GM13976 (cell line): ENCODE results near the gene MORC3.
"Not testable (repeated sequence)": the region's sequence is repeated elsewhere in the genome, so short reads cannot be mapped to it uniquely, and the experiment has no call there.

ENCODE experiments used
- DNase-seq: peaks from one replicate; pipeline ENCODE4 v3.0.0; 2012; ENCODE audit warnings: low spot score
- in situ Hi-C: fragments of 300-500 bp; cut with MboI; formaldehyde crosslinking; loops from one replicate; pipeline ENCODE4 v1.12.0; 2022; ENCODE audit warnings: low sequenced_read_pairs, mixed read lengths, inconsistent platforms; ENCODE audit not compliant: unreplicated experiment
- TF ChIP-seq, protein P1 (sequence below): IDR thresholded peaks from 2 replicates; pipeline ENCODE4 v1.5.1; 2012; ENCODE audit warnings: borderline replicate concordance, mild to moderate bottlenecking; ENCODE audit not compliant: insufficient read depth; ENCODE audit errors: extremely low read depth, missing control alignments, control extremely low read depth

MORC3 gene

DNA sequence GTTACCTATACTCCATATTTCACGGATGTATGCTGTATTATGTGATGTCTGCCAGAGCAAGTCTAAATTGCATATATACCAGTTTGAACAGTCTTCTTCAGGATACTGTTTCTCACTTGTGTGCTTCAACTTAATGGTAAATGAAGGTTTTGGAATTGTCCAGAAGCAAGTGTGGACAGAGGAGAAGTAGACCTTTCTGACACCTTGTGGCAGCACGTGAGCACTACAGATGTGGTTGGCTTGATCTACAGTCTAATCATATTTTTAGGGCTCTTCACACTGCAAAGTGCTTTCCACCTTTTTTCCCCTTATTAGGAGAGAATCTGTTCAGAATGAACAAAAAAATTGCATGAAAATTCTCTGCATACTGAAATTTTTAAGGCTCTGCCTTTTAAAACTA, 10.9 kb downstream of the MORC3 start:
- DNase-seq, result peak; percentile 65
- in situ Hi-C loops, result loop anchor here (5.0 kb wide), 1 partner anchor 184 kb away; no protein-coding TSS in a partner anchor
- TF ChIP-seq, protein P1, sequence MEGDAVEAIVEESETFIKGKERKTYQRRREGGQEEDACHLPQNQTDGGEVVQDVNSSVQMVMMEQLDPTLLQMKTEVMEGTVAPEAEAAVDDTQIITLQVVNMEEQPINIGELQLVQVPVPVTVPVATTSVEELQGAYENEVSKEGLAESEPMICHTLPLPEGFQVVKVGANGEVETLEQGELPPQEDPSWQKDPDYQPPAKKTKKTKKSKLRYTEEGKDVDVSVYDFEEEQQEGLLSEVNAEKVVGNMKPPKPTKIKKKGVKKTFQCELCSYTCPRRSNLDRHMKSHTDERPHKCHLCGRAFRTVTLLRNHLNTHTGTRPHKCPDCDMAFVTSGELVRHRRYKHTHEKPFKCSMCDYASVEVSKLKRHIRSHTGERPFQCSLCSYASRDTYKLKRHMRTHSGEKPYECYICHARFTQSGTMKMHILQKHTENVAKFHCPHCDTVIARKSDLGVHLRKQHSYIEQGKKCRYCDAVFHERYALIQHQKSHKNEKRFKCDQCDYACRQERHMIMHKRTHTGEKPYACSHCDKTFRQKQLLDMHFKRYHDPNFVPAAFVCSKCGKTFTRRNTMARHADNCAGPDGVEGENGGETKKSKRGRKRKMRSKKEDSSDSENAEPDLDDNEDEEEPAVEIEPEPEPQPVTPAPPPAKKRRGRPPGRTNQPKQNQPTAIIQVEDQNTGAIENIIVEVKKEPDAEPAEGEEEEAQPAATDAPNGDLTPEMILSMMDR, result peak; percentile 76

DNA sequence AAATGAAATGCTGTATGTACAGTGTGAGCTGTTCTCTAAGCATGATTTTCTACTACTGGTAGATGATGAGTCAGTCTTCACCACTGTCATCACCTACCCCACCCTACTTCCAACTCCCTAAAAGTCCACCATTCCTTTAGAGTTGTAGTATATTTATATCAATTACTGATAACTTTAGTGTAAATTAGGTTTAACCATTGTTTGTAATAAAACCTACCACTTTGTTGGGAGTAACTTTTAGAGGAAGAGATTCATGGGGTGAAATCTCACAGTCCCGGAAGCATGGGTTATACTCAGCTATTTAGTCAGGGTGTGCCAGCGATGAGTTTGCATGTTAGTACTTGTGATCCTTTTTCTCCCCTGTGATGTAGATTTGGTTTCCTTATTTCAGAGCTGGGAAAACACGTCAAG, 17.1 kb downstream of the MORC3 start:
- in situ Hi-C loops, result no loop called here
- TF ChIP-seq, protein P1, result no peak
- DNase-seq, result no peak

DNA sequence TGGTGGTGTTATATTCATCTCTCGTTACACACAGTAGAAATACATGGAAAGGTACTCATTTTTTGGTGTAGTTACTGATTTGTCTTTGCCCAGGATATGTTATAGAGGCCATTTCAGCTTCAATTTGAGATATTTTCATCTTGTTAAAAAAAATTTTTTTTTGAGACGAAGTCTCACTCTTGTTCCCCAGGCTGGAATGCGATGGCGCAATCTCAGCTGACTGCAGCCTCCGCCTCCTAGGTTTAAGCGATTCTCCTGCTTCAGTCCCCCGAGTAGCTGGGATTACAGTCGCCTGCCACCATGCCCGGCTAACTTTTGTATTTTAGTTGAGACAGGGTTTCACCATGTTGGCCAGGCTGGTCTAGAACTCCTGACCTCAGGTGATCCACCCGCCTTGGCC, 19.0 kb downstream of the MORC3 start:
- TF ChIP-seq, protein P1, result no peak
- no peak for DNase-seq
- in situ Hi-C loops, result no loop called here

DNA sequence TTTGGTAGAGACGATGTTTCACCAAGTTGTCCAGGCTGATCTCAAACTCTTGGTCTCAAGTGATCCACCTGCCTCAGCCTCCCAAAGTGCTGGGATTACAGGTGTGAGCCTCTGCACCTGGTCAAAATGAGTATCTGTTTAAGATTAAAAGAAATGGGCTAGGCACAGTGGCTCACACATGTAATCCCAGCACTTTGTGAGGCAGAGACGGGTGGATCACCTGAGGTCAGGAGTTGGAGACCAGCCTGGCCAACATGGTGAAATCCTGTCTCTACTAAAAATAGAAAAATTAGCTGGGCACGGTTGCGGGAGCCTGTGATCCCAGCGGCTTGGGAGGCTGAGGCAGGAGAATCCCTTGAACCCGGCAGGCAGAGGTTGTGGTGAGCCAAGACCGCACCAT, 22.6 kb downstream of the MORC3 start:
- in situ Hi-C loops, DNase-seq: not testable (repeated sequence)

DNA sequence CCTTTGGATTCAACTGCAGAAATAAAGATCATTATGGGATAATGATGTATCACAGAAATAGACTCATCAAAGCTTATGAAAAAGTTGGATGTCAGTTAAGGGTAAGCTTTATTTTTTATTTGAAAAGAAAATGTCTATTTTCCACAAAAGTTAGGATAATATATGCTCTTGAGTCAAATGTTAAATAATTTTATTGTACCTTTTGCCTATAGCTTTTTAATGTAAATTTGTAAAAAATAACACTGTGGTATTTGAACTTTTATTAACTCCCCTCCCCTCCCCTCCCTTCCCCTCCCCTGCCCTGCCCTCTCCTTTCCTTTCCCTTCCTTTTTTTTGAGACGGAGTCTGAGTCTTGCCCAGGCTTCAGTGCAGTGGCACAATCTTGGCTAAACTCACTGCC, 24.9 kb downstream of the MORC3 start:
- in situ Hi-C loops, result no loop called here
- DNase-seq, result no peak
- TF ChIP-seq, protein P1, result no peak

DNA sequence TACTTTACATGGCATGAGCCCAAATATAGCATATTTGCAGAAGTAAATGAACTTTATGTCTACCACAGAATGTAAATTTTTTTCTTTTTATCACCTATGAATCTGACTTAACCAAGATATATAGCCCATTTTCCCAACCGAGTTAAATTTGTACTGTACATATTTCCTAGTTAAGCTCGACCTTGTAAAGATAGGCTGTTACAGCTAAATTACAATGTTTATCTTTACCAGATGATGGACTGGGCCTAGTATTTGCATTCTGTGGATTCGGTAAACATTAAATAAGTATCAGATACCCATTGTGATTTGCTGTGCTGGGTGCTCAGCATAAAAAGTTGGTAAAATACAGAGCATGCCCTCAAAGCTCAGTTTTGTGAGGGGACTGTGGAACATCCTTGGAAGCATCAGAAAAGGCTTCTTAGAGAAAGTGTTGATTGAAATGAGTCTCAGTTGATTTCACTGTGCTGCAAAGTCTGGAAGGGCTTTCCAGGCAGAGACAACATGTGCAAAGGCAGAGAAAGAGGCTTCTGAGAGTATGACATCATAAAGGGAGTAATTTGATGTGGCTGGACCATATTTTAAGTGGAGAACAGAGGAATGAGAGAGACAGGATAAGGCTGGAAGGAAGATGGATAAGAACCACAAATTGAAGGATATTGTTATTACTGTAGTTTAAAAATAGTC, 27.4 kb downstream of the MORC3 start:
- in situ Hi-C loops, result no loop called here
- DNase-seq, result no peak
- TF ChIP-seq, protein P1, result no peak

DNA sequence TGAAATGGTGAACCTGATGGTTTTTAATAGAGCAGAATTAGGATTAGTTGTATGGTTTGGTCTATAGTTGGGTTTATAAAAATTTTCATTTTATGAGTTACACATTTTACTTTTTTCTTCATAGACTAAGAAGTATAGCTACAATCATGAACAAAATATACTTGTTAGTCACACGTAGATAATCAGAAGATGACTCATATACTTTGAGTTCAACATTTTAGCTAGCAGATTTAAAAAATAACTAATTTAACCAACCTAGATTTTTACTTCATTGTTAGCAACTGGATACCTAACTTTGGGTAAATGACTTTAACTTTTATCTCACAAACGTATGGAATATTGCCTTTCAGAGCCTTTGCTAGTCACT, 27.9 kb downstream of the MORC3 start:
- TF ChIP-seq, protein P1, result no peak
- DNase-seq, result no peak
- in situ Hi-C loops, result no loop called here
